Effector memory CD4-positive, alpha-beta T cell (primary cell): ENCODE measurements around the gene DCPS.
"Not testable (repeated sequence)": the region's sequence is repeated elsewhere in the genome, so short reads cannot be mapped to it uniquely, and the experiment has no call there.

Experiments
- DNase-seq, 3 donors: peaks; one replicate each; pipeline ENCODE4 v3.0.0-alpha.2; 2020
- H3K27ac ChIP-seq: 2 replicates; pipeline ENCODE4 v1.7.0; 2013; ENCODE audit warnings: mild to moderate bottlenecking, low read length, moderate library complexity; ENCODE audit not compliant: insufficient read depth, poor library complexity, severe bottlenecking
- H3K27me3 ChIP-seq: replicated peaks from 2 replicates; pipeline ENCODE4 v1.7.0; 2013; ENCODE audit warnings: mild to moderate bottlenecking, low read length; ENCODE audit not compliant: insufficient read depth, control insufficient read depth, poor library complexity, severe bottlenecking
- H3K36me3 ChIP-seq: 2 replicates; pipeline ENCODE4 v1.7.0; 2013; ENCODE audit warnings: mild to moderate bottlenecking, low read length, moderate library complexity; ENCODE audit not compliant: control insufficient read depth, insufficient read depth
- H3K4me1 ChIP-seq: 2 replicates; pipeline ENCODE4 v1.7.0; 2013; ENCODE audit warnings: low read length, mild to moderate bottlenecking; ENCODE audit not compliant: control insufficient read depth, insufficient read depth, poor library complexity, severe bottlenecking
- H3K4me3 ChIP-seq: 2 replicates; pipeline ENCODE4 v1.7.0; 2013; ENCODE audit warnings: low read length, low read depth, mild to moderate bottlenecking; ENCODE audit not compliant: insufficient read depth, poor library complexity, severe bottlenecking
- H3K9me3 ChIP-seq: 2 replicates; pipeline ENCODE4 v1.7.0; 2013; ENCODE audit warnings: mild to moderate bottlenecking, low read length, moderate library complexity; ENCODE audit not compliant: control insufficient read depth

Gene DCPS

GRCh38 chr11:126340960-126341606 is 37.2 kb downstream of the DCPS start:
- no peak for DNase-seq
- no peaks in the 10 kb centered on the region for H3K9me3 ChIP-seq
- H3K4me3 ChIP-seq = no peak overlapping the region
- no peaks in the 10 kb centered on the region for H3K4me1 ChIP-seq
- no peak overlapping the region for H3K27ac ChIP-seq
- H3K36me3 ChIP-seq = peaks cover 58% of the 10 kb centered on the region
- no peaks in the 10 kb centered on the region for H3K27me3 ChIP-seq

GRCh38 chr11:126341760-126342161 is 37.9 kb downstream of the DCPS start:
- no peak for DNase-seq
- no peaks in the 10 kb centered on the region for H3K4me1 ChIP-seq
- H3K9me3 ChIP-seq = no peaks in the 10 kb centered on the region
- no peak overlapping the region for H3K4me3 ChIP-seq
- no peak overlapping the region for H3K27ac ChIP-seq
- H3K27me3 ChIP-seq = no peaks in the 10 kb centered on the region
- peaks cover 58% of the 10 kb centered on the region for H3K36me3 ChIP-seq

GRCh38 chr11:126343051-126343450 is 39.2 kb downstream of the DCPS start:
- Histone ChIP-seq H3K27ac (no peak overlapping the region), H3K36me3 (peaks cover 49% of the 10 kb centered on the region), H3K27me3 (no peaks in the 10 kb centered on the region), H3K4me1 (no peaks in the 10 kb centered on the region), H3K4me3 (no peak overlapping the region), H3K9me3 (no peaks in the 10 kb centered on the region)
- DNase-seq = no peak

GRCh38 chr11:126344141-126345080 is 40.6 kb downstream of the DCPS start:
- Histone ChIP-seq H3K36me3 (peaks cover 35% of the 10 kb centered on the region), H3K4me3 (no peak overlapping the region), H3K27me3 (no peaks in the 10 kb centered on the region), H3K9me3 (no peaks in the 10 kb centered on the region), H3K4me1 (no peaks in the 10 kb centered on the region), H3K27ac (no peak overlapping the region)
- DNase-seq = no peak

- H3K4me3 ChIP-seq = no peak overlapping the region
These were observed 41.4 kb downstream of the DCPS start for GRCh38 chr11:126345283-126345682.

GRCh38 chr11:126345759-126346585 is 42.1 kb downstream of the DCPS start:
- H3K9me3 ChIP-seq = no peaks in the 10 kb centered on the region
- H3K4me1 ChIP-seq = no peaks in the 10 kb centered on the region
- H3K36me3 ChIP-seq = peaks cover 26% of the 10 kb centered on the region
- no peak for DNase-seq
- H3K4me3 ChIP-seq = no peak overlapping the region
- no peak overlapping the region for H3K27ac ChIP-seq
- H3K27me3 ChIP-seq = no peaks in the 10 kb centered on the region

More at GRCh38 chr11:126345283-126345682, 41.4 kb downstream of the DCPS start:
- H3K36me3 ChIP-seq = peaks cover 28% of the 10 kb centered on the region
- H3K9me3 ChIP-seq = no peaks in the 10 kb centered on the region
- no peaks in the 10 kb centered on the region for H3K27me3 ChIP-seq
- no peaks in the 10 kb centered on the region for H3K4me1 ChIP-seq
- H3K27ac ChIP-seq = no peak overlapping the region
- DNase-seq = no peak

- Histone ChIP-seq H3K9me3 (no peaks in the 10 kb centered on the region), H3K4me1 (no peaks in the 10 kb centered on the region), H3K36me3 (peaks cover 22% of the 10 kb centered on the region), H3K4me3 (no peak overlapping the region), H3K27me3 (no peaks in the 10 kb centered on the region), H3K27ac (no peak overlapping the region)
- DNase-seq = no peak
These were observed 42.7 kb downstream of the DCPS start for GRCh38 chr11:126346586-126346940.

GRCh38 chr11:126346946-126347345 is 43.1 kb downstream of the DCPS start:
- not testable (repeated sequence) for H3K9me3 ChIP-seq, DNase-seq, H3K4me1 ChIP-seq, H3K4me3 ChIP-seq, H3K27me3 ChIP-seq, H3K27ac ChIP-seq
- peaks cover 21% of the 10 kb centered on the region for H3K36me3 ChIP-seq

GRCh38 chr11:126347751-126348668 is 44.1 kb downstream of the DCPS start:
- no peak for DNase-seq
- H3K4me1 ChIP-seq = no peaks in the 10 kb centered on the region
- H3K36me3 ChIP-seq = peaks cover 21% of the 10 kb centered on the region
- H3K9me3 ChIP-seq = no peaks in the 10 kb centered on the region
- H3K4me3 ChIP-seq = no peak overlapping the region
- no peaks in the 10 kb centered on the region for H3K27me3 ChIP-seq
- H3K27ac ChIP-seq = no peak overlapping the region
